ENCODE measurements around the gene PSMD5.

Gene PSMD5

DNA sequence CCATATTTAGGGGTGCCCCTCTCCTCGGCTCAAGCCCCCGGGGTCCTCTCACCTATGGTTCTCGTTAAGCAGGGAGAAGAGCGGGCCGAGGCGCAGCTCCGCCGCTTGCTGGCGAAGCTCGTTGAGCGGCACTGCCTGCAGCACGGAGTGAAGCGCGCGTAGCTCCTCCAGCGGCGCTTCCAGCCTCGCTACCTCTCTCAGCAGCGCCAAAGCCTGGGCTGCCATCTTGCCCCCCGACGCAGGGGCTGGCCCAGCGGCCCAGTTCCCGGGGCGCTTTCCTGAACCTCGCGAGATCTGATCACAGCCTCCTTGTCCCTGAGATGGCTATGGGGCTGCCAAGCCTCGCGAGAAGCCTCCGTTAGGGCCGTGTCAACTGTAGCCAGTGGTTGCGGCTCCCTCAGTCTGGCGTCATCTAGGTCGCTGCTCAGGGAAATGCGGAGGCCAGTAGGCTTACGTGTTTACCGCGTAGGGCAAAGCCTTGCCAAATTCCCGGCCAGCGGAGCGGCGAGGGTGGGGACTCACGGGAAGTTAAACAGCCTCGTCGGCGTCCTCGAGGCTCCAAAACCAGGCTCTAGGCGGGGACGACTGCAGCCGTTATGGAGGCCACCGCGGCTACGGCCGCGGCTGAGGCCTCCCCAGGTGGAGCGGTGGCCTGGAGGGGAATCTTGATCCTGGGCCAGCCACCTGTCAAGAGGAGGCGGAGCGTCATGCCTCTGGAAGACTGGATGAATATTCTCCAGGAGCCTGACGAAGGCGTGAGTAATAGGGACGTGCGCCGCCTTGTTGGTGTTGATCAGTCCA lies at the start of gene PSMD5:
Gene PSMD5, minus strand, starts transcription at position 238 of the 801 bp plus-strand sequence. Its CDS starts 13 bp downstream, at position 225.
- DNase-seq (ENCODE audit: low read depth), result peak; percentile 84

- DNase-seq (ENCODE audit: low read depth), result no peak
Measured at GRCh38 chr9:120891884-120892747, 49.4 kb upstream of the PSMD5 start.

GRCh38 chr9:120891245-120891883 lies 48.6 kb upstream of the PSMD5 start:
- no peak for DNase-seq (ENCODE audit: low read depth)

GRCh38 chr9:120890320-120891244 lies 47.9 kb upstream of the PSMD5 start:
- DNase-seq (ENCODE audit: low read depth), result no peak

DNA sequence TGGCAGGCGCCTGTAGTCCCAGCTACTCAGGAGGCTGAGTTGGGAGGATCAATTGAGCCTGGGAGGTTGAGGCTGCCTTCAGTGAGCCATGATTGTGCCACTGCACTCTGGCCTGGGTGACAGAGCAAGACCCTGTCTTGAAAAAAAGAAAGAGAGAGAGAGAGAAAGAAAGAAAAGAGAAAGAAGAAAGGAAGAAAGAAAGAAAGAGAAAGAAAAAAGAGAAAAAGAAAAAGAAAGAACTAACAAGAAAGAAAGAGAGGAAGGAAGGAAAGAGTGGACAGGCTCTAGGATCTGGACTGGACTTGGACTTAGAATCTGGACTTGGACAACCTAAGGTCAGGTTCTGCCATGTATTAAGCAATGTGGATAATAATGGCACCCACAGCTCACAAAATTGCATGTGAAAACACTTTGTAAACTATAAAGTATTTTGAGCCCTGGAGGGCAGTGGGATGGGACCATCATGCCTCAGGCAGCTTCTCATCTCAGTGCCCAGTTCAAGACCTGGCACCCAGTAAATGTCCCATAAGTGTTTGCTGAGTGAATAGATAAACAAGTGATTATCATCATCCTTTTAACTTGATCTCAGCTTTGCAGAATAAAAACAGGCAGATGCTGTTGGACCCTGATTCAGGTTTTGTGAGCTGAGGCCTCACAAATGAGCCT lies 47.0 kb upstream of the PSMD5 start:
- no peak for DNase-seq (ENCODE audit: low read depth)

- no peak for DNase-seq (ENCODE audit: low read depth)
Measured at GRCh38 chr9:120888626-120889025, 45.9 kb upstream of the PSMD5 start.

DNA sequence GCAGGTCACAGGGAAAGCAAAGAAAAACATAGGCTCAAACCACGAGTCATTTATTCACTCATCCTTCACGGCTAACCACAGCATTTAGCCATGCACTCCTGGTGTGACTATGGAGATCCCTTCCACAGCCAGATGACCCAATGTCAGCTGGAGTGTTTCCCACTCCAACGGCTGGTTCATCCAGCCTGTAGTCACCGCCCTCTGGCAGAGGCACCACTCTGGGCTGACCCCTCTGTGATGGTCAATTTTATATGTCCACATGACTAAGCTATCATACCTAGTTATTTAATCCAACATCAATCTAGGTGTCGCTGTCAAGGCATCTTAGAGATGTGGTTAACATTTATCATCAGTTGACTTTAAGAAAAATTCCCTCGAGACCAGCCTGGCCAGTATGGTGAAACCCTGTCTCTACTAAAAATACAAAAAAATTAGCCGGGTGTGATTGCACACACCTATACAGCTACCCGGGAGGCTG lies 43.8 kb upstream of the PSMD5 start:
- no peak for DNase-seq (ENCODE audit: low read depth)

GRCh38 chr9:120885958-120886357 lies 43.2 kb upstream of the PSMD5 start:
- DNase-seq (ENCODE audit: low read depth), result no peak

- no peak for DNase-seq (ENCODE audit: low read depth)
Measured at GRCh38 chr9:120885457-120885856, 42.7 kb upstream of the PSMD5 start.

DNA sequence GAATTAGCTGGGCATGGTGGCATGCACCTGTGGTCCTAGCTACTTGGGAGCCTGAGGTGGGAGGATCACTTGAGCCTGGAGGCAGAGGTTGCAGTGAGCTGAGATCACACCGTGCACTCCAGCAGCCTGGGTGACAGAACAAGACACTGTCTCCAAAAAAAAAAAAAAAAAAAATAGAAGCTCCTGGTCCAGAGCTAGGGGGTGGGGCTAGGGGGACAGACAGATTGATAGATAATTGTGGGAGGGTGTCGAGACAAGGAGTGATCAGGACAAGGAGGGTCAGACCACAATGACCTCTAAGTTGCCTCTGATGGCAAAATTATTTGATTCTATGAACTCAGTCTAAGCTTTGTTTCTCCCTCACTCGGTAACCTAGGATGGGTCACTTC lies 40.9 kb upstream of the PSMD5 start:
- DNase-seq (ENCODE audit: low read depth), result no peak

DNA sequence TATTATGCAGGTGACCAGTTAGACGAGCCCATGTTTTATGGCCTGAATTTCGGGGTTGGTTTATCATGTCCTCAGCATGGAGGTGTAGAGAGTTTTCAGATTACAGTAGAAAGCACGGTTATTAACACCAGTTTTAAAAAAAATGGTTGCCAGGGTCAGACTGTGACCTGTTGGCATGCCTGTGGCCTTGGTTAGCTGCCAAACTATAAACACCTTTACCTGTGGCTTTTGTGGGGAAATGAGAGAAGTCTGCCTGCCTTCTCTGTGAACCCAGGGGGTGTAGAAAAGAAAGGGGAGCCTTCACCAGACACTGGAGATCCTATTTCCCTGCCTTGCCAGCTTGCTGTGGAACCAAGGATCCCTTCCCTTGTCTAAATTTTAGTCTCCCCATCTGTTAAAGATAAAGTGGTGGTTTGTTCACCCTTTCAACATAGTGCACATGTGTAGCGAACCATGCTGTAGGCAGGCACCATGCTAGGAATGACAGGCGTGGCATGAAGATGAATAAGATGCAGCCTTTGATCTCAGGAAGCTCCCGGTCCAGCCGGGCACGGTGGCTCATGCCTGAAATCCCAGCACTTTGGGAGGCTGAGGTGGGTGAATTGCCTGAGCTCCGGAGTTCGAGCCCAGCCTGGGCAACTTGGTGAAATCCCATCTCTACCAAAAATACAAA lies 40.3 kb upstream of the PSMD5 start:
- no peak for DNase-seq (ENCODE audit: low read depth)

DNA sequence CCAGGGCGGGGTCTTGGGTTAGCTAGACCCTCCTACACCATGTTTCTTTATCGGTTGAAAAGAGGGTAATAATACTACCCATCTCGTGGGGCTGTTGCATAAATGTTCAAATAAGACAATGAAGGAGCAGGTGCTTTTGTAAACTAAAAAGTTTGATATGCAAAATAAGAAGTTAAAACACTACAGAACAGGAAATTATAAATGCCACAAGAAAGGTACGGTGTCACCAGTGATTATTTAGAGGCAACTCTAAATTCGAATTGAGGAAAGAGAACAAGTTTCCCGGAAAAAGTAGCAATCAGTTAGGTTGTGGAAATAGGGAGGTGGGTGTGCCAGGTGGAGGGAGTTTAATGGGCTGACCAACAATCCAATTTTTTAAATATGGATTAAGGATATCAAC lies 36.7 kb upstream of the PSMD5 start:
- no peak for DNase-seq (ENCODE audit: low read depth)

DNA sequence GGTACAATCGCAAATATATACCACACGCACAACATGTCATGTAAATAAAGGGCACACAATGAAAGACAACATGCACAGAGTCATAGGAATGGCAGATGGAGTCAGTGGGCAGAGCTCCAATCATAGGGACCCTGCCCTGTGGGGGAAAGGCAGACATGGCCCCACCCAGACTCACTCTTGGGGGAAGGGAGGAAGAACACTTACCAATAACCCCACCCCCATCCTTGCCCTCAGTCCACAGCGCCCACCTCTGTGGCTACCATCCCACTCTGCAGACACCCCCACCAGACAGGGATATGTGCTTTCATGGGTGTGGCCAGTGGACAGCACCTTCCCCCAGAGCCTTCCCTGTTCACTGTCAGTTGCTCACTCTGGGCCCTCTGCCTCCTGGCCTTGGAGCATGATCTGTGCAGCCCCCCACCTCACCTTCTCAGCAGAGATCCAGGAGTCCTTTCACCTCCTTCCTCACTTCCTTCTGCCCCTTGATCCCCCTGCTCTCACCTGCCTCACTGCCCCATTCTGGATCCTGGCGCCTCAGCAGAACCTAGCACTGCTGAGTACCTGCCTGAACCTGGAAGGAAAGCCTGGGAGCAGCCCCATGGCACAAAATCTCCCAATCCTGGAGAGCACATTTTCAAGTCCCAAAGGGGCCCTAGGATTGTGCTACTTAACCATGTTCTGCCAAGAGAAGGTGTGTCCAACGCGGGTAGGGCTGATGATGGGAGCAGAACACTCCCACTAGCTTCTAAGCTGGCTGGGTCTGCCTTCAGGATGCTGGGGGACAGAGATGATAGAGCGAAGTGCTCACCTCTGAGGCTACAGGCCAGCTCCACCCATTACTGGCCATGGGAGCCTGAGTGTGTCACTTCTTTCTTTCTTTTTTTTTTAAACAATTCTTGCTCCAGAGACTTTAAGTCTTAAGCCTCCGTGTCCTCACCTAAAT lies 35.7 kb upstream of the PSMD5 start:
- DNase-seq (ENCODE audit: low read depth), result no peak

DNA sequence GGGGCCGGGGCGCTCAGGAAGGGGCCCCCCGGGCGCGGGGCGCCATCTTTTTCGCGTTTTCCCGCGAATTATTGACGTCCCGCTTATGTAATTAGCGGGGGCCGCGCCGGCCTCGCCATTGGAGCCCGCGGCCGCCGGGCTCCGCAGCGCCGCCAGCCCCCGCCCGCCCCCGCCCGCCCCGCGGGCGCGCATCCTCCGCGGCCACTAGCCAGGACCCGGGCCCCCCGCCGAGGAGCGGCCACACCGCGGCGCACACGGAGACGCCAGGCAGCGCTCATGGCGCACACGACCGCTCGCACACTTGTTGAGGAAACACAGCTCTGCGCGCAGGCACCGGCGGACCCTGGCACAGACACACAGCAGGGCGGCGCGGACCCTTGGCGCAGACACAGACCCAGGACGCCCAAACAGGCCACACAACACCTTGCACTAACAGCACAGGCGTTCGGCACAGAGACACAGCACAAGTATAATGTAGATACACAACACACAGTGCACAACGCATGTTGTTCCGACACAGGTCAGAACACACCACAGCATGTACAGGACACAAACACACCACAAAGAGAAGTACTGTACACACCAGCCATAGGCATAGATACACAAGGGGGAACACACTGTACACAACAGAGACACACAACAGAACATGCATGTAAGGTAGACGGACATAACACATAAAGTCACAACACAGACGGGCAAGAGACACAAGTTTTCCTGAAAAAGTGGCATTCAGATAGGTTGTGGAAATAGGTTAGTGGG lies 34.7 kb upstream of the PSMD5 start:
- DNase-seq (ENCODE audit: low read depth), result peak; percentile 49

DNA sequence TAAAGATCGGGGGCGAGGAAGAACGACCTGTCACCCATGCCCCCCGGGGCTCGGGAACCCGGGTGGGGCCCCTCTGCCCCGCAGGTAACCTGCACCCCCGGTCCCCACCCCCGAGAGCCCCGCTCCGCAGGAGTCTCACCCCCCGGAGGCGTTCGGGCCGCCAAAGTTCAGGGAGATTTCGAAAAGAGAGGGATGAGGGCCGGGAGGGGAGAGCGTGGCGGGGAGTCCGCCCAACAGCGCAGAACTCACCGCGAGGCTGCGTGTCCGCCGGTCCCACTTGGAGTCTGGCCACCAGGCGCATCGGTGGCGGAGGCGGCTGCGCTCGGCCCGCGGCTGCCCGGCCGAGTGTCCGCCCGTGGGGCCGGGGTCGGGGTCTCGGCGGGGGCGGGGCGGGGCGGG lies 34.1 kb upstream of the PSMD5 start, which contains the start of gene PHF19:
Gene PHF19, minus strand, starts transcription at position 347 of the 399 bp plus-strand sequence. CDS start 2,447 bp downstream, outside the sequence.
- DNase-seq (ENCODE audit: low read depth), result no peak

DNA sequence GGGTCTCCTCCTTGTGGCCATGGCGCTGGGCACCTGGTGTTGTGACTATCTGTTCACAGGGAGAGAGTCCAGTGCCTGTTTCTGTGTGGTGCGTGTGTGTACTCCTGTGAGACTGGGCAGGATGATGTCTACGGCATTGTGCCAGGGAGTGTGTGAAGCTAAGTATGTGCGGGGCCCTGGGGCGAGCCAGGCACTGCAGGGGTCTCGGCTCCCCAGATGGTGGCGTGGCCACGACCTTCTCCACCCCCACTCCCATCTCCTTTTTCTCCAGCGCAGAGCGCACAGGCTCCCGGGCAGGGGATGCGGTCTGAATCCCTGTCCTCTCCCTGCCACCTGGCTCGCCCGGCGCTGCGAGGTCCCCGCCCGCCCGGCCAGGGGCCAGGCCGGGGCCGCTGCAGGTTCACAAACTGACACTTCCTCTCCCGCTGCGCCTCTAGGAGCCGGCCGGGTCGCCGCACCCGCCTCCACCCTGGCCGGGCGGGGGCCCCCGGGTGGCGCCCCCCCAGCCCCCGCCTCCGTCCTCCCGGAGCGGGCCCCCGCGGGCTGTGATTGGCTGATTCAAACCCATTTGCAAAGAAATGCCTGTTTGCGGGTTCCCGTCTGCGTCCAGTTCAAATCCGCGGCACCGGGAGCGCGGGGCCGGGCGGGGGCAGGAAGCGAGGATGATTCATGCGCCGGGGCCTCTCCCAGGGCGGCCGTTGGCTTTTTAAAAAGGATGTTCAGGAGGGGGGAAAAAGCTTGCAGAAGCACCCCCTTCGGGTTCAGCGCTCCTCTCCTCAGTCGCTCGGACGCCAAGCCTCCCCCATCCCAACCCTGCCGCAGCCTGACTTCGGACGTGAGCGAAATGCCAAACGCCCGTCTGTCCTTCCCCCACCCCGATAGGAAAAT lies 33.5 kb upstream of the PSMD5 start:
- peak; percentile 66 for DNase-seq (ENCODE audit: low read depth)

- DNase-seq (ENCODE audit: low read depth), result no peak
Measured at GRCh38 chr9:120875643-120875953, 32.9 kb upstream of the PSMD5 start.
